HCEC 1CT (cell line): ENCODE results near the gene CACYBP.

Experiments used
- DNase-seq: peaks from one replicate; pipeline ENCODE4 v3.0.0-alpha.2; 2017

The CACYBP gene

GRCh38 chr1:174975764-174976163, 24.0 kb upstream of the CACYBP start:
- no peak for DNase-seq

- DNase-seq, result peak; percentile 60
Observed at GRCh38 chr1:174976436-174977108, 23.2 kb upstream of the CACYBP start.

GRCh38 chr1:174982971-174983689, 16.6 kb upstream of the CACYBP start:
- DNase-seq, result peak; percentile 42

GRCh38 chr1:174984952-174985351, 14.8 kb upstream of the CACYBP start:
- no peak for DNase-seq

- no peak for DNase-seq
Observed at GRCh38 chr1:174988539-174988938, 11.2 kb upstream of the CACYBP start.

- DNase-seq, result no peak
Observed at GRCh38 chr1:174988986-174989385, 10.8 kb upstream of the CACYBP start.

- no peak for DNase-seq
Observed at GRCh38 chr1:174989536-174990220, 10.1 kb upstream of the CACYBP start.

GRCh38 chr1:174990382-174990999, 9.3 kb upstream of the CACYBP start:
- peak; percentile 73 for DNase-seq

GRCh38 chr1:174991473-174991872, 8.3 kb upstream of the CACYBP start:
- no peak for DNase-seq

GRCh38 chr1:174995121-174995520, 4.6 kb upstream of the CACYBP start:
- peak; percentile 13 for DNase-seq

GRCh38 chr1:174995916-174996315, 3.8 kb upstream of the CACYBP start:
- peak; percentile 49 for DNase-seq

- DNase-seq, result peak; percentile 63
Observed at GRCh38 chr1:174996476-174996875, 3.3 kb upstream of the CACYBP start.

- DNase-seq, result no peak
Observed at GRCh38 chr1:174997041-174997440, 2.7 kb upstream of the CACYBP start.

GRCh38 chr1:174998569-174999215, 1.1 kb upstream of the CACYBP start:
- peak; percentile 50 for DNase-seq

GRCh38 chr1:174999216-174999935, 371 bp upstream of the CACYBP start:
- peak; percentile 98 for DNase-seq

GRCh38 chr1:175000697-175001187, 995 bp downstream of the CACYBP start:
- peak; percentile 30 for DNase-seq

GRCh38 chr1:175002910-175003517, 3.3 kb downstream of the CACYBP start:
- no peak for DNase-seq

GRCh38 chr1:175003521-175003920, 3.8 kb downstream of the CACYBP start:
- DNase-seq, result no peak

GRCh38 chr1:175005085-175005783, 5.5 kb downstream of the CACYBP start:
- DNase-seq, result peak; percentile 11

- no peak for DNase-seq
Observed at GRCh38 chr1:175009532-175009931, 9.8 kb downstream of the CACYBP start.

GRCh38 chr1:175013445-175013844, 13.7 kb downstream of the CACYBP start:
- DNase-seq, result no peak
